Trophoblast cell (in vitro differentiated cells and primary cell): ENCODE measurements around the gene PLCB3.

Experiments used
- DNase-seq, 2 donors: peaks; one replicate each; pipeline ENCODE4 v3.0.0-alpha.2; 2016
- H2AFZ ChIP-seq: 2 replicates; pipeline ENCODE4 v1.6.1; 2013; ENCODE audit warnings: low read length, moderate library complexity, mild to moderate bottlenecking; ENCODE audit not compliant: insufficient read depth, poor library complexity
- H2AK5ac ChIP-seq: 2 replicates; pipeline ENCODE4 v1.6.1; 2013; ENCODE audit warnings: mild to moderate bottlenecking, low read length
- H2BK120ac ChIP-seq: 2 replicates; pipeline ENCODE4 v1.6.1; 2013; ENCODE audit warnings: low read length, mild to moderate bottlenecking, moderate library complexity; ENCODE audit not compliant: insufficient read depth, poor library complexity
- H2BK12ac ChIP-seq: 2 replicates; pipeline ENCODE4 v1.6.1; 2013; ENCODE audit warnings: mild to moderate bottlenecking, low read length, moderate library complexity
- H2BK5ac ChIP-seq: 2 replicates; pipeline ENCODE4 v1.6.1; 2013; ENCODE audit warnings: low read length, low read depth, moderate library complexity, mild to moderate bottlenecking; ENCODE audit not compliant: poor library complexity
- H3K14ac ChIP-seq: 2 replicates; pipeline ENCODE4 v1.6.1; 2013; ENCODE audit warnings: mild to moderate bottlenecking, low read length
- H3K18ac ChIP-seq: 2 replicates; pipeline ENCODE4 v1.6.1; 2013; ENCODE audit warnings: mild to moderate bottlenecking, low read length
- H3K23ac ChIP-seq: 2 replicates; pipeline ENCODE4 v1.6.1; 2013; ENCODE audit warnings: low read length
- H3K27ac ChIP-seq: 2 replicates; pipeline ENCODE4 v1.5.1; 2013; ENCODE audit warnings: low read depth, mild to moderate bottlenecking, inconsistent platforms, low read length, moderate library complexity
- H3K27me3 ChIP-seq: 2 replicates; pipeline ENCODE4 v1.6.1; 2013; ENCODE audit warnings: inconsistent platforms, mild to moderate bottlenecking, low read length, moderate library complexity; ENCODE audit not compliant: insufficient read depth
- H3K36me3 ChIP-seq, 2 experiments: 1 replicate in 1 of 2; 2 replicates in 1 of 2; pipeline ENCODE4 v1.6.1; 2013; ENCODE audit warnings: low read length in 2 of 2, mild to moderate bottlenecking in 2 of 2, moderate library complexity in 1 of 2; ENCODE audit not compliant: insufficient read depth in 2 of 2, control insufficient read depth in 1 of 2
- H3K4ac ChIP-seq: 2 replicates; pipeline ENCODE4 v1.6.1; 2013; ENCODE audit warnings: low read depth, mild to moderate bottlenecking, low read length, moderate library complexity
- H3K4me1 ChIP-seq, 2 experiments: 1 replicate in 1 of 2; 2 replicates in 1 of 2; pipeline ENCODE4 v1.6.1; 2013; ENCODE audit warnings: low read length in 2 of 2, mild to moderate bottlenecking in 2 of 2, moderate library complexity in 1 of 2; ENCODE audit not compliant: insufficient read depth in 2 of 2, control insufficient read depth in 1 of 2
- H3K4me2 ChIP-seq: 2 replicates; pipeline ENCODE4 v1.6.1; 2013; ENCODE audit warnings: inconsistent platforms, mild to moderate bottlenecking, low read length, moderate library complexity
- H3K4me3 ChIP-seq: 2 replicates; pipeline ENCODE4 v1.5.1; 2013; ENCODE audit warnings: mild to moderate bottlenecking, low read depth, low read length, inconsistent platforms
- H3K79me1 ChIP-seq: one replicate; pipeline ENCODE4 v1.6.1; 2013; ENCODE audit warnings: low read length
- H3K79me2 ChIP-seq: 2 replicates; pipeline ENCODE4 v1.6.1; 2013; ENCODE audit warnings: low read length, mild to moderate bottlenecking; ENCODE audit not compliant: control insufficient read depth, insufficient read depth, poor library complexity
- H3K9ac ChIP-seq: 2 replicates; pipeline ENCODE4 v1.6.1; 2013; ENCODE audit warnings: mild to moderate bottlenecking, low read length
- H3K9me3 ChIP-seq: 2 replicates; pipeline ENCODE4 v1.6.1; 2013; ENCODE audit warnings: low read depth, mild to moderate bottlenecking, control low read depth, inconsistent platforms, low read length; ENCODE audit not compliant: insufficient read depth
- H4K12ac ChIP-seq: 2 replicates; pipeline ENCODE4 v1.6.1; 2013; ENCODE audit warnings: low read depth, mild to moderate bottlenecking, low read length, moderate library complexity
- H4K8ac ChIP-seq: 2 replicates; pipeline ENCODE4 v1.6.1; 2013; ENCODE audit warnings: low read depth, mild to moderate bottlenecking, low read length, moderate library complexity
- H4K91ac ChIP-seq: one replicate; pipeline ENCODE4 v1.6.1; 2013; ENCODE audit warnings: low read depth, mild to moderate bottlenecking, low read length, moderate library complexity
- WGBS: extraction: QIAGEN DNeasy Blood & Tissue Kit; methylation state at CpG from one replicate; pipeline ENCODE4 v1.1.7; 2013; ENCODE audit warnings: missing lambda C conversion rate; ENCODE audit not compliant: insufficient read length, insufficient coverage; ENCODE audit errors: extremely low coverage; 5-methylcytosine and 5-hydroxymethylcytosine counted together

The PLCB3 gene

GRCh38 chr11:64253481-64253880 lies 2.2 kb downstream of the PLCB3 start:
- Histone ChIP-seq H2BK120ac (no peak overlapping the region), H3K4me1 (peaks cover 8 to 12% of the 10 kb centered on the region in 2 experiments), H3K4me2 (no peak overlapping the region), H3K4me3 (no peak overlapping the region), H3K27ac (no peak overlapping the region), H3K4ac (no peak overlapping the region), H4K12ac (no peak overlapping the region), H4K8ac (no peak overlapping the region), H3K79me1 (peaks cover 15% of the 10 kb centered on the region), H3K79me2 (peaks cover 9% of the 10 kb centered on the region), H3K27me3 (no peaks in the 10 kb centered on the region), H2AK5ac (no peak overlapping the region), H2BK5ac (no peak overlapping the region), H3K18ac (no peak overlapping the region), H3K14ac (no peak overlapping the region), H3K23ac (no peak overlapping the region), H3K9ac (no peak overlapping the region), H2AFZ (no peak overlapping the region), H2BK12ac (no peak overlapping the region), H3K36me3 (peaks cover 35 to 39% of the 10 kb centered on the region in 2 experiments), H3K9me3 (peaks cover 1% of the 10 kb centered on the region), H4K91ac (no peak overlapping the region)
- WGBS: no CpG with 5 or more reads among the region's 5 CpGs
- DNase-seq: no peak

DNA sequence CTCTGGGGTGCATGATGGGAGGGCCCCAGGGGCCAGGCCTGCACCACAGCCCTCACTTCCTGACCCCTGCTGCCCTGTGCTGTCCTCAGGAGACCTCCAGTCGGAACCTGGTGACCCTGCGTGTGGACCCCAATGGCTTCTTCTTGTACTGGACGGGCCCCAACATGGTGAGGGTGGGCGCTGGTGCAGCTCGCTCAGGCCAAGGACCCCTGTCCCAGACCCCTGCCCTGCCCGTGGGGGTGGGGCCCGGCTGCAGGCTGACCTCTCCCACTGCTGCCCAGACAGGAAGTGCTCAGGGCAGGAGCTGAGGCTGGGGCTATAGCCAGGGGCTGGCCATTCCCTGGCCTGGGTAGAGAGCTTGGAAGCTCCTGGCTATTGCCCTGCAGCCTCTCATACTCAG lies 3.0 kb downstream of the PLCB3 start:
- no peaks in the 10 kb centered on the region for H3K27me3 ChIP-seq
- no peak overlapping the region for H3K14ac ChIP-seq
- H3K18ac ChIP-seq: no peak overlapping the region
- no peak overlapping the region for H2BK12ac ChIP-seq
- no peak overlapping the region for H2BK5ac ChIP-seq
- H3K4me3 ChIP-seq: no peak overlapping the region
- peaks cover 15% of the 10 kb centered on the region for H3K79me1 ChIP-seq
- no peak overlapping the region for H3K27ac ChIP-seq
- H2AFZ ChIP-seq: no peak overlapping the region
- no peak overlapping the region for H4K91ac ChIP-seq
- H3K23ac ChIP-seq: no peak overlapping the region
- no peak overlapping the region for H2AK5ac ChIP-seq
- no peak overlapping the region for H4K8ac ChIP-seq
- H4K12ac ChIP-seq: no peak overlapping the region
- H3K9ac ChIP-seq: no peak overlapping the region
- no peak overlapping the region for H2BK120ac ChIP-seq
- DNase-seq: no peak
- peaks cover 2% of the 10 kb centered on the region for H3K9me3 ChIP-seq
- H3K4me2 ChIP-seq: no peak overlapping the region
- H3K4me1 ChIP-seq: peaks cover 8 to 12% of the 10 kb centered on the region in 2 experiments
- peaks cover 9% of the 10 kb centered on the region for H3K79me2 ChIP-seq
- no CpG with 5 or more reads among the region's 7 CpGs for WGBS
- peaks cover 43 to 48% of the 10 kb centered on the region in 2 experiments for H3K36me3 ChIP-seq
- no peak overlapping the region for H3K4ac ChIP-seq

DNA sequence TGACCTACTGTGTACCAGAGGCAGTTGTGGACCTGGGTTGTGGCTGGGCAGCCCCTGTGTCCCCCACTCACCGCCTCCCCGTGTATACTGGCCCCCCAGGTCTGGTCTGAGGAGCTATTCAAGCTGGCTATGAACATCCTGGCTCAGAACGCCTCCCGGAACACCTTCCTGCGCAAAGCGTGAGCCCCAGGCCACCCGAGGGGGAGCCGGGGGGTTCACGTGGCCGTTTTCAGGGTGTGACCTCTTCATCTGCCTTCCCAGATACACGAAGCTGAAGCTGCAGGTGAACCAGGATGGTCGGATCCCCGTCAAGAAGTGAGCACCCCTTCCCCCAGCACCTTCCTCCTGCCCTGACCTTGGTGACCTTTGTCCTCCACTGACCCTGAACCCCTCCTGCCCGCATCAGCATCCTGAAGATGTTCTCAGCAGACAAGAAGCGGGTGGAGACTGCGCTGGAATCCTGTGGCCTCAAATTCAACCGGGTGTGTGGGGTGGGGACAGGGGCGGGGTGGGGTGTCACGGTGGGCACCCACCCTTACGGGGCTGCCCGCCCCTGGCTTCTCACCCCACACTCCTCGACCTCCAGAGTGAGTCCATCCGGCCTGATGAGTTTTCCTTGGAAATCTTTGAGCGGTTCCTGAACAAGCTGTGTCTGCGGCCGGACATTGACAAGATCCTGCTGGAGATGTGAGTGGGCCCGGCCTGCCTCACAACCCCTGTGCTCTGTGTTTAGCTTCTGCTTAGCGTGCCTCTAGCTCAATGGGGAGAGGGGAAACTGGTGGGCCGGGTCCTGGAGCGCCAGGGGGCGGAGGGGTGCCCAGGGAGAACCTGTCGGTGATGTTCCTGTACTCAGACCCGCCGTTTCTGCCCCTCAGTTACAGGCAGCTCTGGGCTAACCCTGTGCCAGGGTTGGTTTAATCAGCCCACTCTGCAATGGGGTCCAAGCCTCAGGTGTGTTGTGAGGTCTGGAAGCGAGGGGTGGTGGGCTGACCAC lies 4.1 kb downstream of the PLCB3 start:
- no peak overlapping the region for H2BK12ac ChIP-seq
- H3K4me3 ChIP-seq: no peak overlapping the region
- no peak overlapping the region for H4K12ac ChIP-seq
- peaks cover 8 to 12% of the 10 kb centered on the region in 2 experiments for H3K4me1 ChIP-seq
- no peak overlapping the region for H3K18ac ChIP-seq
- H3K79me1 ChIP-seq: peaks cover 15% of the 10 kb centered on the region
- peaks cover 54 to 59% of the 10 kb centered on the region in 2 experiments for H3K36me3 ChIP-seq
- H4K8ac ChIP-seq: no peak overlapping the region
- no peak overlapping the region for H3K4ac ChIP-seq
- H3K27me3 ChIP-seq: no peaks in the 10 kb centered on the region
- H2AFZ ChIP-seq: no peak overlapping the region
- no peak overlapping the region for H3K23ac ChIP-seq
- H3K9ac ChIP-seq: no peak overlapping the region
- WGBS: no CpG with 5 or more reads among the region's 35 CpGs
- H4K91ac ChIP-seq: no peak overlapping the region
- H3K14ac ChIP-seq: no peak overlapping the region
- H3K27ac ChIP-seq: no peak overlapping the region
- H3K4me2 ChIP-seq: no peak overlapping the region
- no peak for DNase-seq
- H2AK5ac ChIP-seq: no peak overlapping the region
- H2BK5ac ChIP-seq: no peak overlapping the region
- H3K9me3 ChIP-seq: peaks cover 2% of the 10 kb centered on the region
- no peak overlapping the region for H2BK120ac ChIP-seq
- H3K79me2 ChIP-seq: peaks cover 9% of the 10 kb centered on the region

GRCh38 chr11:64256300-64256699 lies 5.0 kb downstream of the PLCB3 start:
- no CpG with 5 or more reads among the region's 15 CpGs for WGBS
- Histone ChIP-seq H3K9ac (no peak overlapping the region), H2AFZ (no peak overlapping the region), H2BK5ac (no peak overlapping the region), H3K79me2 (peaks cover 9% of the 10 kb centered on the region), H3K36me3 (peaks cover 57 to 63% of the 10 kb centered on the region in 2 experiments), H2BK12ac (no peak overlapping the region), H4K8ac (no peak overlapping the region), H4K91ac (no peak overlapping the region), H3K14ac (no peak overlapping the region), H3K4ac (no peak overlapping the region), H3K23ac (no peak overlapping the region), H3K27me3 (no peaks in the 10 kb centered on the region), H3K79me1 (peaks cover 9% of the 10 kb centered on the region), H3K4me3 (no peak overlapping the region), H3K18ac (no peak overlapping the region), H3K4me1 (peaks cover 4 to 5% of the 10 kb centered on the region in 2 experiments), H2AK5ac (no peak overlapping the region), H4K12ac (no peak overlapping the region), H3K9me3 (peaks cover 2% of the 10 kb centered on the region), H3K27ac (no peak overlapping the region), H3K4me2 (no peak overlapping the region), H2BK120ac (no peak overlapping the region)
- DNase-seq: no peak
